Sigmoid colon (tissue), 4 donors: Measurements from ENCODE around the gene AKAP7.

Source experiments
- EP300 ChIP-seq, 4 donors: sonication (generic); formaldehyde crosslinking; IDR thresholded peaks; one replicate each; pipeline ENCODE4 v1.6.1; 2017; ENCODE audit warnings: antibody characterized with exemption in 4 of 4
- POLR2A ChIP-seq, 2 donors: fragments of 450-650 bp; IDR thresholded peaks; one replicate each; pipeline ENCODE4 v1.6.1; 2016; ENCODE audit warnings: antibody characterized with exemption in 2 of 2, mild to moderate bottlenecking in 2 of 2, moderate library complexity in 2 of 2
- TF ChIP-seq, protein P1 (sequence below), 4 experiments: fragments of 450-650 bp in 3 of 4; fragments of 200-600 bp in 1 of 4; IDR thresholded peaks; one replicate each; pipeline ENCODE4 v1.5.1; 2016 to 2019; ENCODE audit warnings: antibody characterized with exemption in 4 of 4, mild to moderate bottlenecking in 3 of 4, moderate library complexity in 2 of 4

DNA sequence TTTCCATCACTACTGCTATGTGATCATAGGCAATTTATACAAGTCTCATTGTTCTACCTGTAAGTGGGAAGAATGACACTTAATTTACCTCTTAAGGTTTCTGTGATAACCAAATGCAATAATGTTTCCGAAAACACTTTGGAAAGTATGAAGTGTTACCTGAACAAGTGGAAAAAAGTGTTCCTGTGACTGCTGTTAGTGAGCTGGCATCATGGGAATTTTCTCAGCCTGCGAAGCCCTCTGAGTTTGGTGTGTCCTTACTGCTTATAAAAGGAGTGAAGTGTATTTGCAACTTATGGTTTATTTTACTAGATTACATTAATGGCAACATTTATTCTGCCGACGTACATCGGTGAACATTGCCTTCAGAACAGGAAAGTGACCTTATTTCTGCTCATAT lies 133.0 kb downstream of the AKAP7 start:
- TF ChIP-seq, protein P1, sequence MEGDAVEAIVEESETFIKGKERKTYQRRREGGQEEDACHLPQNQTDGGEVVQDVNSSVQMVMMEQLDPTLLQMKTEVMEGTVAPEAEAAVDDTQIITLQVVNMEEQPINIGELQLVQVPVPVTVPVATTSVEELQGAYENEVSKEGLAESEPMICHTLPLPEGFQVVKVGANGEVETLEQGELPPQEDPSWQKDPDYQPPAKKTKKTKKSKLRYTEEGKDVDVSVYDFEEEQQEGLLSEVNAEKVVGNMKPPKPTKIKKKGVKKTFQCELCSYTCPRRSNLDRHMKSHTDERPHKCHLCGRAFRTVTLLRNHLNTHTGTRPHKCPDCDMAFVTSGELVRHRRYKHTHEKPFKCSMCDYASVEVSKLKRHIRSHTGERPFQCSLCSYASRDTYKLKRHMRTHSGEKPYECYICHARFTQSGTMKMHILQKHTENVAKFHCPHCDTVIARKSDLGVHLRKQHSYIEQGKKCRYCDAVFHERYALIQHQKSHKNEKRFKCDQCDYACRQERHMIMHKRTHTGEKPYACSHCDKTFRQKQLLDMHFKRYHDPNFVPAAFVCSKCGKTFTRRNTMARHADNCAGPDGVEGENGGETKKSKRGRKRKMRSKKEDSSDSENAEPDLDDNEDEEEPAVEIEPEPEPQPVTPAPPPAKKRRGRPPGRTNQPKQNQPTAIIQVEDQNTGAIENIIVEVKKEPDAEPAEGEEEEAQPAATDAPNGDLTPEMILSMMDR (IDR thresholded peaks at IDR 0.05): no peak
- TF ChIP-seq POLR2A (IDR thresholded peaks at IDR 0.05) (no peak), EP300 (IDR thresholded peaks at IDR 0.05) (no peak)
